Brain microvascular endothelial cell (primary cell): Measurements from ENCODE around the gene MDFIC2.

Experiments used
- DNase-seq: peaks from one replicate; pipeline ENCODE4 v3.0.0-alpha.2; 2020
- H3K27ac ChIP-seq: fragments of 250-450 bp; sonication (Bioruptor Pico); 2 replicates; pipeline ENCODE4 v1.5.1; 2020; ENCODE audit warnings: mild to moderate bottlenecking, moderate library complexity
- H3K27me3 ChIP-seq: fragments of 250-450 bp; sonication (Bioruptor Pico); replicated peaks from 2 replicates; pipeline ENCODE4 v1.5.1; 2020; ENCODE audit warnings: mild to moderate bottlenecking
- H3K36me3 ChIP-seq: fragments of 250-450 bp; sonication (Bioruptor Pico); replicated peaks from 2 replicates; pipeline ENCODE4 v1.5.1; 2020; ENCODE audit warnings: mild to moderate bottlenecking
- H3K4me3 ChIP-seq: 2 replicates; pipeline ENCODE4 v1.5.1; 2011; ENCODE audit warnings: low read depth, mild to moderate bottlenecking, control low read depth, low read length, moderate library complexity
- CTCF ChIP-seq: IDR thresholded peaks from 2 replicates; pipeline ENCODE4 v1.5.1; 2011; ENCODE audit warnings: low read depth, mild to moderate bottlenecking, moderate library complexity, low read length, control low read depth, inconsistent platforms; ENCODE audit errors: missing control alignments
- in situ Hi-C: cut with HindIII; loops from 2 replicates; pipeline ENCODE4 v1.10.0; 2017; ENCODE audit warnings: low sequenced_read_pairs, low pct_ligation_motif_present

Gene MDFIC2

GRCh38 chr3:70312336-70312735 lies at the start of gene MDFIC2:
MDFIC2 (minus strand) TSS chr3:70312638; CDS start chr3:70311973, 665 bp downstream.
- DNase-seq: no peak
- in situ Hi-C loops: no loop called here
- no peak within 1 kb of the TSS for H3K4me3 ChIP-seq
- no peak within 1 kb of the TSS for H3K27ac ChIP-seq
- TF ChIP-seq CTCF: no peak
- no peaks in the 10 kb centered on the region for H3K27me3 ChIP-seq
- H3K36me3 ChIP-seq: no peaks in the 10 kb centered on the region

GRCh38 chr3:70360979-70361760 lies 48.7 kb upstream of the MDFIC2 start:
- no peak for TF ChIP-seq CTCF
- Histone ChIP-seq H3K36me3 (no peaks in the 10 kb centered on the region), H3K27ac (no peak overlapping the region), H3K27me3 (no peaks in the 10 kb centered on the region), H3K4me3 (no peak overlapping the region)
- peak; percentile 55 for DNase-seq
- in situ Hi-C loops: no loop called here

- Histone ChIP-seq H3K4me3 (no peak overlapping the region), H3K36me3 (no peaks in the 10 kb centered on the region), H3K27me3 (no peaks in the 10 kb centered on the region), H3K27ac (no peak overlapping the region)
- no peak for TF ChIP-seq CTCF
- no peak for DNase-seq
- in situ Hi-C loops: no loop called here
Observed at GRCh38 chr3:70359711-70360110, 47.3 kb upstream of the MDFIC2 start.

GRCh38 chr3:70358978-70359580 lies 46.6 kb upstream of the MDFIC2 start:
- TF ChIP-seq CTCF: peak; percentile 61
- peak; percentile 48 for DNase-seq
- H3K36me3 ChIP-seq: no peaks in the 10 kb centered on the region
- H3K4me3 ChIP-seq: no peak overlapping the region
- in situ Hi-C loops: no loop called here
- no peaks in the 10 kb centered on the region for H3K27me3 ChIP-seq
- no peak overlapping the region for H3K27ac ChIP-seq

GRCh38 chr3:70352215-70352614 lies 39.8 kb upstream of the MDFIC2 start:
- H3K36me3 ChIP-seq: no peaks in the 10 kb centered on the region
- in situ Hi-C loops: no loop called here

More at GRCh38 chr3:70352215-70352614, 39.8 kb upstream of the MDFIC2 start:
- no peak for TF ChIP-seq CTCF
- H3K27me3 ChIP-seq: no peaks in the 10 kb centered on the region
- no peak overlapping the region for H3K4me3 ChIP-seq
- H3K27ac ChIP-seq: no peak overlapping the region
- DNase-seq: no peak
